IMR-90 (cell line): ENCODE data around the gene CAPZA2.

Experiments used
- CHD1 ChIP-seq: IDR thresholded peaks from 2 replicates; pipeline ENCODE4 v1.6.1; 2012; ENCODE audit warnings: low read depth, low read length, improper control_type of control experiment
- FOS ChIP-seq: fragments of 150-350 bp; IDR thresholded peaks from 2 replicates; pipeline ENCODE4 v1.6.1; 2016; ENCODE audit warnings: low read depth, low read length
- MAFK ChIP-seq: IDR thresholded peaks from 2 replicates; pipeline ENCODE4 v1.6.1; 2012; ENCODE audit warnings: low read depth, low read length, improper control_type of control experiment
- POLR2A ChIP-seq: IDR thresholded peaks from 2 replicates; pipeline ENCODE4 v1.6.1; 2012; ENCODE audit warnings: mild to moderate bottlenecking, low read depth, low read length
- TF ChIP-seq, protein P1 (sequence below): conservative IDR thresholded peaks from 2 replicates; pipeline ENCODE4 v1.5.1; 2012; ENCODE audit warnings: mild to moderate bottlenecking, low read depth, low read length, improper control_type of control experiment
- TF ChIP-seq, protein P2 (sequence below): fragments of 150-350 bp; IDR thresholded peaks from 2 replicates; pipeline ENCODE4 v1.6.1; 2016; ENCODE audit warnings: low read depth, mild to moderate bottlenecking, low read length, moderate library complexity, borderline replicate concordance
- TF ChIP-seq, protein P3 (sequence below): fragments of 150-350 bp; IDR thresholded peaks from 2 replicates; pipeline ENCODE4 v1.6.1; 2017; ENCODE audit warnings: mild to moderate bottlenecking, antibody characterized with exemption, low read length, low read depth

DNA sequence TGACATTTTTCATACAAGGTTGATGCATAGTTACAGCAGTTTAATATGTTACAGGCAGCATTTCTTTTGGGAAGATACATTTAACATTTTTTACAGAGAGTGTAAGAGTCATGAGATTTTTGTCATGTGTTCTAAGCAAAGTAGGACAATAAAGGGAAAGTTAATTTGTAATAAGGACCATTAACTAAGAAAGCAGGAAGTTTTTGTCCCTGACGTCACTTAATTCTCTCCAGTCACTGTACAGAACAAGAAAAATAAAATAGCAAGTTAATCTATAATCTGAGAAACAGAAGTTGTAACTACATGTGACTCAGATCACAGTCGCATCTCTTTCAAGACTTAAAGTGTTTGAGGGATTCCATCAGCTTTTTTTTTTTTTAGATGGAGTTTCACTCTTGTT lies 49.5 kb upstream of the CAPZA2 start:
- TF ChIP-seq, protein P1, sequence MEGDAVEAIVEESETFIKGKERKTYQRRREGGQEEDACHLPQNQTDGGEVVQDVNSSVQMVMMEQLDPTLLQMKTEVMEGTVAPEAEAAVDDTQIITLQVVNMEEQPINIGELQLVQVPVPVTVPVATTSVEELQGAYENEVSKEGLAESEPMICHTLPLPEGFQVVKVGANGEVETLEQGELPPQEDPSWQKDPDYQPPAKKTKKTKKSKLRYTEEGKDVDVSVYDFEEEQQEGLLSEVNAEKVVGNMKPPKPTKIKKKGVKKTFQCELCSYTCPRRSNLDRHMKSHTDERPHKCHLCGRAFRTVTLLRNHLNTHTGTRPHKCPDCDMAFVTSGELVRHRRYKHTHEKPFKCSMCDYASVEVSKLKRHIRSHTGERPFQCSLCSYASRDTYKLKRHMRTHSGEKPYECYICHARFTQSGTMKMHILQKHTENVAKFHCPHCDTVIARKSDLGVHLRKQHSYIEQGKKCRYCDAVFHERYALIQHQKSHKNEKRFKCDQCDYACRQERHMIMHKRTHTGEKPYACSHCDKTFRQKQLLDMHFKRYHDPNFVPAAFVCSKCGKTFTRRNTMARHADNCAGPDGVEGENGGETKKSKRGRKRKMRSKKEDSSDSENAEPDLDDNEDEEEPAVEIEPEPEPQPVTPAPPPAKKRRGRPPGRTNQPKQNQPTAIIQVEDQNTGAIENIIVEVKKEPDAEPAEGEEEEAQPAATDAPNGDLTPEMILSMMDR = no peak
- TF ChIP-seq POLR2A (no peak), MAFK (no peak), FOS (no peak), CHD1 (no peak)
- TF ChIP-seq, protein P2, sequence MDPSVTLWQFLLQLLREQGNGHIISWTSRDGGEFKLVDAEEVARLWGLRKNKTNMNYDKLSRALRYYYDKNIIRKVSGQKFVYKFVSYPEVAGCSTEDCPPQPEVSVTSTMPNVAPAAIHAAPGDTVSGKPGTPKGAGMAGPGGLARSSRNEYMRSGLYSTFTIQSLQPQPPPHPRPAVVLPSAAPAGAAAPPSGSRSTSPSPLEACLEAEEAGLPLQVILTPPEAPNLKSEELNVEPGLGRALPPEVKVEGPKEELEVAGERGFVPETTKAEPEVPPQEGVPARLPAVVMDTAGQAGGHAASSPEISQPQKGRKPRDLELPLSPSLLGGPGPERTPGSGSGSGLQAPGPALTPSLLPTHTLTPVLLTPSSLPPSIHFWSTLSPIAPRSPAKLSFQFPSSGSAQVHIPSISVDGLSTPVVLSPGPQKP = no peak
- TF ChIP-seq, protein P3, sequence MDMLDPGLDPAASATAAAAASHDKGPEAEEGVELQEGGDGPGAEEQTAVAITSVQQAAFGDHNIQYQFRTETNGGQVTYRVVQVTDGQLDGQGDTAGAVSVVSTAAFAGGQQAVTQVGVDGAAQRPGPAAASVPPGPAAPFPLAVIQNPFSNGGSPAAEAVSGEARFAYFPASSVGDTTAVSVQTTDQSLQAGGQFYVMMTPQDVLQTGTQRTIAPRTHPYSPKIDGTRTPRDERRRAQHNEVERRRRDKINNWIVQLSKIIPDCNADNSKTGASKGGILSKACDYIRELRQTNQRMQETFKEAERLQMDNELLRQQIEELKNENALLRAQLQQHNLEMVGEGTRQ = no peak
